DND-41 (cell line): ENCODE measurements around the gene PIK3R4.

Experiments used
- ATAC-seq: fragments of 200-7000 bp; cut with Tn5 transposase; 3 replicates; pipeline ENCODE4 v1.9.1; 2021; ENCODE audit warnings: low read depth; ENCODE audit not compliant: insufficient read depth
- DNase-seq: peaks from one replicate; pipeline ENCODE4 v3.0.0-alpha.2; 2020
- H2AFZ ChIP-seq: 2 replicates; pipeline ENCODE4 v1.6.0; 2012; ENCODE audit warnings: low read depth, low read length
- H3K27ac ChIP-seq: 2 replicates; pipeline ENCODE4 v1.5.1; 2012; ENCODE audit warnings: low read length, inconsistent platforms
- H3K27me3 ChIP-seq: fragments of 200-600 bp; sonication (generic); 2 replicates; pipeline ENCODE4 v1.6.0; 2012; ENCODE audit warnings: low read length, mild to moderate bottlenecking, inconsistent platforms; ENCODE audit not compliant: insufficient read depth, poor library complexity
- H3K36me3 ChIP-seq: 2 replicates; pipeline ENCODE4 v1.5.1; 2012; ENCODE audit warnings: low read length, inconsistent platforms; ENCODE audit not compliant: insufficient read depth
- H3K4me1 ChIP-seq: 2 replicates; pipeline ENCODE4 v1.5.1; 2012; ENCODE audit warnings: mild to moderate bottlenecking, low read length; ENCODE audit not compliant: insufficient read depth
- H3K4me2 ChIP-seq: 2 replicates; pipeline ENCODE4 v1.6.0; 2012; ENCODE audit warnings: mild to moderate bottlenecking, moderate library complexity, low read length, inconsistent platforms; ENCODE audit not compliant: insufficient read depth
- H3K4me3 ChIP-seq, 2 experiments: fragments of 200-600 bp in 1 of 2; shearing (Covaris generic) in 1 of 2; 2 replicates each; pipeline ENCODE4 v1.5.1; 2012 to 2016; ENCODE audit warnings: inconsistent platforms in 2 of 2, low read length in 2 of 2, mild to moderate bottlenecking in 2 of 2, low read depth in 1 of 2, moderate library complexity in 1 of 2
- H3K79me2 ChIP-seq: 2 replicates; pipeline ENCODE4 v1.6.0; 2012; ENCODE audit warnings: low read length, inconsistent platforms; ENCODE audit not compliant: insufficient read depth
- H3K9ac ChIP-seq: 2 replicates; pipeline ENCODE4 v1.6.0; 2012; ENCODE audit warnings: low read depth, mild to moderate bottlenecking, inconsistent platforms, low read length, moderate library complexity
- H3K9me3 ChIP-seq: 2 replicates; pipeline ENCODE4 v1.5.1; 2012; ENCODE audit warnings: low read length, moderate library complexity, mild to moderate bottlenecking, inconsistent platforms; ENCODE audit not compliant: insufficient read depth, severe bottlenecking
- H4K20me1 ChIP-seq: 2 replicates; pipeline ENCODE4 v1.6.0; 2012; ENCODE audit warnings: low read length; ENCODE audit not compliant: insufficient read depth
- CTCF ChIP-seq: IDR thresholded peaks from 2 replicates; pipeline ENCODE4 v1.5.1; 2012; ENCODE audit warnings: borderline replicate concordance, low read length, moderate library complexity, mild to moderate bottlenecking; ENCODE audit not compliant: poor library complexity, severe bottlenecking; ENCODE audit errors: extremely low read depth
- EZH2 ChIP-seq: IDR thresholded peaks from 3 replicates; pipeline ENCODE4 v1.6.1; 2012; ENCODE audit warnings: borderline replicate concordance, low read depth, mild to moderate bottlenecking, moderate library complexity, low read length, inconsistent platforms; ENCODE audit not compliant: severe bottlenecking

The PIK3R4 gene

GRCh38 chr3:130659911-130660310 is 86.7 kb downstream of the PIK3R4 start:
- TF ChIP-seq EZH2, result no peak
- TF ChIP-seq CTCF, result no peak
- Histone ChIP-seq H3K9me3 (peaks cover 7% of the 10 kb centered on the region), H3K79me2 (no peaks in the 10 kb centered on the region), H3K36me3 (no peaks in the 10 kb centered on the region), H2AFZ (no peak overlapping the region), H3K27ac (no peak overlapping the region), H3K4me1 (no peaks in the 10 kb centered on the region), H4K20me1 (no peaks in the 10 kb centered on the region), H3K9ac (no peak overlapping the region), H3K4me2 (no peak overlapping the region), H3K27me3 (no peaks in the 10 kb centered on the region), H3K4me3 (no peak overlapping the region)
- DNase-seq (no peak), ATAC-seq (no peak)

GRCh38 chr3:130658678-130659077 is 88.0 kb downstream of the PIK3R4 start:
- DNase-seq, result no peak
- Histone ChIP-seq H3K27me3 (no peaks in the 10 kb centered on the region), H3K79me2 (no peaks in the 10 kb centered on the region), H2AFZ (no peak overlapping the region), H3K9me3 (peaks cover 7% of the 10 kb centered on the region), H3K4me1 (no peaks in the 10 kb centered on the region), H3K4me2 (no peak overlapping the region), H3K4me3 (no peak overlapping the region), H3K9ac (no peak overlapping the region), H4K20me1 (no peaks in the 10 kb centered on the region), H3K27ac (no peak overlapping the region), H3K36me3 (no peaks in the 10 kb centered on the region)
- TF ChIP-seq CTCF (no peak), EZH2 (no peak)
- ATAC-seq, result no peak

GRCh38 chr3:130656627-130657026 is 90.0 kb downstream of the PIK3R4 start:
- H3K9me3 ChIP-seq, result peaks cover 7% of the 10 kb centered on the region
- DNase-seq (no peak), ATAC-seq (no peak)
- H3K4me1 ChIP-seq, result no peaks in the 10 kb centered on the region
- no peak overlapping the region for H3K9ac ChIP-seq
- no peak overlapping the region for H3K27ac ChIP-seq
- no peaks in the 10 kb centered on the region for H3K27me3 ChIP-seq
- H3K79me2 ChIP-seq, result no peaks in the 10 kb centered on the region
- H3K4me3 ChIP-seq, result no peak overlapping the region
- no peak overlapping the region for H3K4me2 ChIP-seq
- no peaks in the 10 kb centered on the region for H3K36me3 ChIP-seq
- no peak overlapping the region for H2AFZ ChIP-seq
- no peaks in the 10 kb centered on the region for H4K20me1 ChIP-seq
- TF ChIP-seq CTCF, result no peak
- no peak for TF ChIP-seq EZH2

- H3K9ac ChIP-seq, result no peak overlapping the region
- H3K4me1 ChIP-seq, result no peaks in the 10 kb centered on the region
- no peaks in the 10 kb centered on the region for H3K27me3 ChIP-seq
- no peaks in the 10 kb centered on the region for H3K79me2 ChIP-seq
- H3K4me3 ChIP-seq, result no peak overlapping the region
- H3K36me3 ChIP-seq, result no peaks in the 10 kb centered on the region
- no peaks in the 10 kb centered on the region for H4K20me1 ChIP-seq
- H2AFZ ChIP-seq, result no peak overlapping the region
- ATAC-seq (no peak), DNase-seq (no peak)
- no peak for TF ChIP-seq CTCF
- TF ChIP-seq EZH2, result no peak
- H3K27ac ChIP-seq, result no peak overlapping the region
- H3K4me2 ChIP-seq, result no peak overlapping the region
- peaks cover 7% of the 10 kb centered on the region for H3K9me3 ChIP-seq
Observed at GRCh38 chr3:130654921-130655320, 91.7 kb downstream of the PIK3R4 start.
